HG03378 (cell line): ENCODE data around the gene FIZ1.

Experiments
- ATAC-seq: cut with Tn5 transposase; IDR thresholded peaks from one replicate; pipeline ENCODE4 v1.9.1; 2021; ENCODE audit warnings: mild to moderate bottlenecking, moderate library complexity; ENCODE audit not compliant: unreplicated experiment

Gene FIZ1, protein sequence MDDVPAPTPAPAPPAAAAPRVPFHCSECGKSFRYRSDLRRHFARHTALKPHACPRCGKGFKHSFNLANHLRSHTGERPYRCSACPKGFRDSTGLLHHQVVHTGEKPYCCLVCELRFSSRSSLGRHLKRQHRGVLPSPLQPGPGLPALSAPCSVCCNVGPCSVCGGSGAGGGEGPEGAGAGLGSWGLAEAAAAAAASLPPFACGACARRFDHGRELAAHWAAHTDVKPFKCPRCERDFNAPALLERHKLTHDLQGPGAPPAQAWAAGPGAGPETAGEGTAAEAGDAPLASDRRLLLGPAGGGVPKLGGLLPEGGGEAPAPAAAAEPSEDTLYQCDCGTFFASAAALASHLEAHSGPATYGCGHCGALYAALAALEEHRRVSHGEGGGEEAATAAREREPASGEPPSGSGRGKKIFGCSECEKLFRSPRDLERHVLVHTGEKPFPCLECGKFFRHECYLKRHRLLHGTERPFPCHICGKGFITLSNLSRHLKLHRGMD

DNA sequence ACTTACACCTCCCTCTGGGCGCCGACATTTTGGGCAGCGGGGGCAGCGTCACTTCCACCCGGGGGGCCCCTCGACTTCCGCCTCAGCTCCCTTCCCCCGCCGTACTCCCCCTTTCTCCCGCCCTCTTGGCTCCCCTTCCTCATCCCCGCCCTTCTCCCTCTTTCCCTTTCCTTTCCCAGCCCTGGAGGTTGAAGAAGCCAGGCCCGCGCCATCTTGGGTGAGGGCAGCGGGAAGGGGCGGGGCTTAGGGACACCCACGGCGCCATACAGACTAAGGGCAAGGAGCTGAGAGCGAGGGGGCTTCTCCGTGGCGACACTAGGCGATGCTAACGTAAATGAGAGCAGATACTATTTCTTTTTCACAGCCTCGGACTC lies at the start of gene FIZ1:
FIZ1 (minus strand) TSS at position 50 of the 374 bp plus-strand sequence. CDS start 1,652 bp downstream, outside the sequence.
- peak; percentile 39 for ATAC-seq

DNA sequence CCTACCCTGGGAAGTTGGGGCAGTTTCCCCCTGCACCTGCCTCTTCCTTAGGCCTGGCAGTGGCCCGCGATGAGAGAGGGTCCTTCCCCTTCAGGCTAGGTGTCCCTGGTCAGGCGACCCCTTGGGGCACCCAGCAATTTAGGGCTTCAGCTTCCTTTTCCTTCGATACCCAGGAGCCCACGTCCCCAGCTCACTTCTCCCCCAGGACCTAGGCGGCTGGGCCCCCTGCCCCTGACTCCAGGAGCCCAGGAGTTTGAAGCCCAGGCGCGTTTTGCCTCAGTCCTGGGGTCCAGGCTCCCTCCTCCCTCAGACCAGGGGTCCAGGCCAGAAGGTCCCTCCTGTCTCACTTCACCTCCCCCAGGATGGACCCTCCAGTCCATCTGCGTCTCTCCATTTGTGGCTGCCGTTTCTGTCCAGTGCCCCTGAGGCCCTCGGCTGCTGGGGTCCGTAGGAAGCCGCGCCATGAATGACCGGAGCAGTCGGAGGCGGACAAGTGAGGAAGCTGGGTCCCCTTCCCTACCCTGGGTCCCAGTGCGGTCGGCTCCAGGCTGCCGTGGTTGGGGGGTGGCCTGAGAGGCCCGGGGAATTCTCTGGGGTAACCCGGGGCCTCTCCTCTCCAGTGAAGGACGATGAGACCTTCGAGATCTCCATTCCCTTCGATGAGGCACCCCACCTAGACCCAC lies 49.4 kb upstream of the FIZ1 start:
- no peak for ATAC-seq

GRCh38 chr19:55647732-55648584 lies 48.6 kb upstream of the FIZ1 start, which contains the start of gene CCDC106:
TSS of gene CCDC106 (plus strand) at chr19:55648212. CDS start at chr19:55649047, 835 bp downstream.
- ATAC-seq, result no peak

DNA sequence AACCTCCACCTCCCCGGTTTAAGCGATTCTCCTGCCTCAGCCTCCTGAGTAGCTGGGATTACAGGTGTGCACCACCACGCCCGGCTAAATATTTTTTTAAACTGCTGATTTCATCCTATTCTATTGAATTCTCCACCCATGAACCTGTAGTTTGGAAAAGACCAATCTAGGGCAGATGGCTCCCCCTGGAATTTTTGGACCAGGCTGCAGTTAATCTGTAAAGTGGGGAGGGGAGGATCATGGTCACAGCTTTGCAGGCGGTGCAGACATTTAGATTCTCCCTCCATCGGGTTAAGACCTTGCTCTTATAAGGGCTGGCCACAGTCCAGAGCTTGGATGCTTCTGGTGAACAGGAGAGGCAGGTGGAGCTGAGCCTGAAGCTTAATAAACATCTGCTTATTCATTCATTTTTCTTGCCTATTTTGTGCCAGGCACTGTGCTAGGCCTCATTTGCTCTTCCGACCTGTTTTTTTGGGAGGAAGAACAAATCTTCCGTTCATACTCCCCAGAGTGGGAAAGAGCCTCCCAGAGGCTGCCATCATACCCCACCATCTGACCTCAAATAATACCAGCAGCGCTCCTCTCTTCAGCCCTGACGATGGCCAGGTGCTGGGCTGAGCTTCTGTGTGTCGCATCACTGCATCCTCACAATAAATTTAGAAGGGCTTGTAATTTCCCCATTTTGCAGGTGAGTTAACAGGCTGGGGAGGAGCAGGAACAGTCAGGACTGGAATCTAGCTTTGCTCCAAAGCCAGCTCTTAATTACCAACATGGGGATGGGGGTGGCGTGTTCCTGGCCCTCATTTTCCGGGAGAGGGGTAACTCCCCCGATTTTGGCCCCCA lies 47.8 kb upstream of the FIZ1 start:
- ATAC-seq, result no peak

GRCh38 chr19:55645512-55645881 lies 46.2 kb upstream of the FIZ1 start:
- ATAC-seq, result no peak

DNA sequence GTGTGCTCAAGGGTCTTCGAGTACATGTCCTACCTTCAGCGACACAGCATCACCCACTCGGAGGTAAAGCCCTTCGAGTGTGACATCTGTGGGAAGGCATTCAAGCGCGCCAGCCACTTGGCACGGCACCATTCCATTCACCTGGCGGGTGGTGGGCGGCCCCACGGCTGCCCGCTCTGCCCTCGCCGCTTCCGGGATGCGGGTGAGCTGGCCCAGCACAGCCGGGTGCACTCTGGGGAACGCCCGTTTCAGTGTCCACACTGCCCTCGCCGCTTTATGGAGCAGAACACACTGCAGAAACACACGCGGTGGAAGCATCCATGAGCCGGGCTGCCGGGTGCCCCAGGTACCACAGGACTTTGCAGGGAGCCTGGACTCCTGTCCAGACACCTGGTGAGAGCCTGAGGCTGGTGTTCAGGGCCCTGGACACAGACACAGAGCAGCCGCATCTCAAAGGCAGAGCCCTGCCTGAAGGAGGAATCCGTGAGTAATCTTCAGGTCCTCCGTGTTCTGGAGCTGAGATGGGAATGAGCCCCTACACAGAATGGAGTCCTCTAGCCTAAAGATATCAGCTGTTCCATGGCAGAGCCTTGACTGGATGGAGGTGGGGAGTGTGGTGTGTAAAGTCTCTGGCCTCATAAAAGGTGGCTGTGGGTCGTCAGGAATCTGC lies 45.7 kb upstream of the FIZ1 start:
- no peak for ATAC-seq

GRCh38 chr19:55644191-55644833 lies 45.0 kb upstream of the FIZ1 start:
- no peak for ATAC-seq

DNA sequence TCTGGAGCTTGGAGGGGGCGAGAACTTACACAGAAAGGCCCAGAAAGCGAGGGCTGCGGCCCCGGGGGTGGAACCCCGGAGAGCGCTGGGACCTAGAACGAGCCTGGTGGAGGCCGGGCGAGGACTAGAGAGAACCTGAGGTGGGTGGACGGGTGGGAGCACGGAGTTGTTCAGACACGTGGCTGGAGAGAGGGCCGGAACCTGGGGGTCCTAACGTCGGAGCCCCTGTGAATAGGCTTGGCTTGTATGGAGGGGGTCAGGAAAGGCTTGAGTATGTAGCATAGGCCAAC lies 44.5 kb upstream of the FIZ1 start:
- no peak for ATAC-seq

DNA sequence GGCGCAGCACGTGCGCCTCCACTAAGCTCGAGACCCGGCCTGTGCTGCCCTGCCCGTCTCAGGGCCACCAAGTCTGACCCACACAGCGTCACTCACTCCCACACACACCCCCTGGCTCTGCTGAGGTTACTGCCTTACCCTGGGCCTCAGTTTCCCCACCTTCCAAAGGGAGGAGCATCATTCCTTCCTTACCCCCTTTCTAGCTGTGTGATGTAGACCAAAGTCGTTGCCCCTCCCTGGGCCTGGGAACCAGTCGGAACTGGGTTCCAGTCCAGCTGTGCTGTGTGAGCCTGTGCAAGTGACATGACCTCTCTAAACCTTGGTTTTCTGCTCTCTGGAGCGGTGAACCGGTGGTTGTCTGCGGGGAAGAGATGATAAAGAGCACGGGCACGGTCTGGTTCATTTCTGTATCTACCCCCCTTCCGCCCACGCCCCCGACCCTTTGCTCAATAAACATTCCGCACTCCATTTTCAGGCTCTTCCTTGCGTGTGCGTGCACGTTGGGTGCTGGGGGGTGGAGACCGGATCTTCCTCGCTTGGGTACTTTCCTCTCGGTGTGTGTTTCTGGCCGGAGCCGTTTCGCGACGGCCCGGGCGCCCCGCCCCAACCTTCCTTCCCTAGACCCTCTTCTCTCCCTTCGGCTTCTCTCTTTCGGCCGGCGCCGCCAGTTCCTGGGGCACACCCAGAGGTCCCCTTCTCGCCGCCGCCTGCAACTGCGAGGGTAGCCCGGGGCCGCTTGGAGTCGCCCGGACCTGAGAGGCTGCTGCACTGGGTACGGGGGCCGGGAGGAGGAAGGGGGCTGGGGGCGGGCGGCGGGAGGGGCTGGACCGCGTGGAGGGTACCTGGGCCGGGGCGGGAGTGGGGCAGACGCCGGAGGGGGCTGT lies 43.9 kb upstream of the FIZ1 start, which contains the start of gene ZNF581:
ZNF581 (plus strand) TSS at position 647 of the 884 bp plus-strand sequence. CDS start 923 bp downstream, outside the sequence.
- ATAC-seq, result peak; percentile 39

DNA sequence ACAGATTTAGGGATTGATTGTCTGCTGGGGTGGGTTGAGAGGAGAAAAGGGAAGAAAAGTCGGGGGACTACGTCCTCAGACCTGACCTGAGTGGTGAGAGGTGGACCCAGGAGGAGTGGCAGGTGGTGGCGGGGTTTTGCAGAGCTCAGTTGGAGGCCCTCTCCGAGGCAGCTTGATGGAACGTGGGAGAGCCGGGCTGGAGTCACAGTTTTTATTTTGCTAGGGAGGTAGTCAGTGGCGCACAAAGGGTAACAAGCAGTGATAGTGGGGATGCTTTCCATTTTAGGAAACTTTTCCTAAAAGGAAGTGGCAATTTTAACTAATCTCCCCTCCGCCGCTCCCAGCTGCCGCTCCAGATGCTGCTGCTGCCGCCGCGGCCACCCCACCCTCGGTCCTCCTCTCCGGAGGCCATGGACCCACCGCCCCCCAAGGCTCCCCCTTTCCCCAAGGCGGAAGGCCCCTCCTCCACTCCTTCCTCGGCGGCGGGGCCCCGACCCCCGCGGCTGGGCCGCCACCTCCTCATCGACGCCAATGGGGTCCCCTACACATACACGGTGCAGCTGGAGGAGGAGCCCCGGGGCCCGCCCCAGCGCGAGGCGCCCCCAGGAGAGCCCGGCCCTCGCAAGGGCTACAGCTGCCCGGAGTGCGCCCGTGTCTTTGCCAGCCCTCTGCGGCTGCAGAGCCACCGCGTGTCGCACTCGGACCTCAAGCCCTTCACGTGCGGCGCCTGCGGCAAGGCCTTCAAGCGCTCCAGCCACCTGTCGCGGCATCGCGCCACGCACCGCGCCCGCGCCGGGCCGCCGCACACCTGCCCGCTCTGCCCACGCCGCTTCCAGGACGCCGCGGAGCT lies 43.1 kb upstream of the FIZ1 start:
- peak; percentile 2 for ATAC-seq

DNA sequence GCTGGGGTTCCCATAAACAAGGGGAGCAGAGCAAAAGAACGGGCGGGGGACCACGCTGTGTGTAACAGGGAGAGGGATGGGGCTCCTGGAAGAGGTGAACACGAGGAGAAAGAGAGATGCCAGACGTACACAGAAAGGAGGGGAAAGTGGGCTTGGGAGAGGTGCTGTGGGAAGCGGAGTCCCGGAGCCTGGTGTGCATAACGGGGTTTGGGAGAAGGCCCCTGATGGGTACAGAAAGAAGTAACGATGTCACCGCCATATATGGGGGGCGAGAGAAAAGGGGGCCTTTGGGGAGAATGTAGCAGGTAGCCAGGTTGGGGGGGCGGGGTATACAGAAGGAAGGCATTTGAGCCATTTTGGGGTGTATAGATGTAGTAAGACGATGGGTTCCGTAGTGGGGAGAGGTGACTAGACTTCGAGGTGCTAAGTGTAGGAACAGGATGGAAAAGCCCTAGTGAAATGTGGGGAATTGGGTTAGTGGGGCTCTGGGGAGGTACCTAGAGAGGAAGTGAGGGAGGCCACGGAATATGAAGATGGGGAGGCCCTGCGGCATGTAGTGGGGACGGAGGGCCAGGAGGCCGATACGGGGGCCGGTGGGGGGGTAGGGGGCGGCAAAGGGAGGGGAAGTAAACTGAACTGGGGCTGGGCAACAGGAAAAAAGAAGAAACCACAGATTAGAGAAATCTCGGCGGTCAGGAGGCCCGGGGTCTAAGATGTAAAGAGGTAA lies 42.3 kb upstream of the FIZ1 start:
- no peak for ATAC-seq

DNA sequence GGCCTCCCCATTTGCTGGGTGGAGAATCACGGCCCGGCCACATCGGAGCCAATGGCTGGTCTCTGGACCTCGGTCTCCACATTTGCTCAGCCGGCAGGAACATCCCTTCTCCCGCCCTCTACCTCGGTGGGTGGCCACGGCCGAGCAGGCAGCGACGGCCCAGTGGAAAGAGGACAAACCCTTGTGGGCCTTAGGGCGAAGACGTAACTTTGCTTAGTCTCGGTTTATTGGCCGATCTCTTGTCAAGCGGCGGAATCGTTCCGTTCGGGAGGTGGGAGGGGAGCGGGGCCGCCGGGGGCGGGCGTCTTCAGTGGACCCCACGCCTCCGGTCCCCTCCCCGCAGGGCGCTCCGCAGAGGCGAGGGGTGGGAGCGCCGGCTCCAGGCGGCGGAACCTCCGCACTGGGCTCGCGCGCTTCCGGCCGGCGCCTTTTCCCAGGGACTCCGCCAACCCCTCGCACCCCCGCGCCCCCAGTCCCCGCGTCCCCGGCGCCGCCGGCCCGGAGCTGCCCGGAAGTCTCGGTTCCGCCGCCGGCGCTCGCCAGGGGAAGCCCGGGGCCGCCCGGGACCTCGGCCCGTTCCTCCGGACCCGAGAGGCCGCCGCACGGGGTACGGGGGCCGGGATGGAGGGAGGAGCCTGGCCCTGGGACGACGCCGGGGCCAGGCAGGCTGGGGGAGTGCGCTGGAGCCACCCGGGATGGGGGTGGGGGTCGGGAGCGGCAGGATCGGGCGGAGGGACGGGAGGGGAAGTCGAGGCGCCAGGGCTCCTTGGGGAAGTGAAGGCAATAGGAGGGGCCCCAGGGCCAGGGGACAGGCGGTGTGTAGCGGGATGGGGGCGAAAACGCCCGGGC lies 41.5 kb upstream of the FIZ1 start, which contains the start of gene ZNF580:
ZNF580 (plus strand) TSS at position 426 of the 849 bp plus-strand sequence. CDS start 1,507 bp downstream, outside the sequence.
- ATAC-seq, result no peak

DNA sequence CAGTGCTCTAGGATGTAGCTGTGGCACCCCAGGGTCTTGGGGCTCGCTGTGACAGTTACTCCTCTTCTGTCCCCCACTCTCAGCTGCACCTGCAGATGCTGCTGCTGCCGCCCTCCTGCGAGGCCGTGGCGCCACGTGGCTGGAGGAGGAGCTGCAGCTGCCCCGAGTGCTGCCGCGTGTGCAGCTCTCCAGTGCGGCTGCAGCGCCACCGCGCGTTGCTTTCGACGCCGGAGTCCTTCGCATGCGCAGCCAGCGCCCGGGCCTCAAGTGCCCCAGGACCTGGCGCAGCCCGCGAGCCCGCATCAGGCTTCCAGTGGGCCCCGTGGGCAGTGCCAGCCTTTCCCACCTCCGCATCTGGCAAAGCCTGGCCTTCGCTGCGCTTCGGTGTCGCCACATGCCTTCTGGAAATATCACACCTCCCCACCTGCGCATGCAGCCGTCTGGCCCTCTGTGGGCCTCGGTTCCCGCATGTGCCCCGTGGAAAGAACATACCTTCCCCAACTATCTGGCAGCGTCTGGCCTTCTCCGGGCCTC lies 40.8 kb upstream of the FIZ1 start:
- no peak for ATAC-seq

GRCh38 chr19:55638864-55639359 lies 39.6 kb upstream of the FIZ1 start:
- no peak for ATAC-seq

- no peak for ATAC-seq
These were observed 38.2 kb upstream of the FIZ1 start for GRCh38 chr19:55637534-55637933.
